ENCODE results near the gene DLST. TPM values are rescaled to one million over a fixed set of nuclear protein-coding genes. Genes with fewer than 3 reads are reported as not detected.

DLST gene
- polyA plus RNA-seq, 3 donors = 6.7 to 76.5 (median 7.3) TPM

DNA sequence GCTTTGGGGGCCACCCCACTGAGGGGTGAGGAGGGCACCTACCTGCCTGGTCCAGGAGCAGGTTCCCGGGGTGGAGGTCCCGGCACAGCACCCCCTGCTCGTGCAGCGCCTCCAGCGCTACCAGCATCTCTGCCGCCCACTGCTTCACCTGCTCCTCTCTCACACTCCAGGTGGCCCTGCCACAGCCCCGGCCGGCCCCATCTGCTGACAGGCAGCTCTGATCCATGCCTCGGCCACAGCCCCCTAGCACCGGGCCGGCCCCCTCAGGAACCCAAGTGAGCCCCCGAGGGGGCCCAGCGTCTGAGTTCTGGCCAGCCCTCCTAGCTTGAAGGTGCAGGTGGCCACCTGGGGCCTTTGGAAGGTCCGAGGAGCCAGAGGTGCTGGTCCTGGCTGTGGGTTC lies 27.8 kb downstream of the DLST start:
- intact Hi-C loops (cut with micrococcal nuclease) = loop anchor here (5.0 kb wide), 1 partner anchor 302 kb away; no protein-coding TSS in a partner anchor
- Histone ChIP-seq H3K27me3 (ENCODE audit: control insufficient read depth in 2 of 2, insufficient read depth in 2 of 2, low read length in 2 of 2) (no peaks in the 10 kb centered on the region), H3K4me2 (replicated peaks; ENCODE audit: extremely low read depth, low read length, poor library complexity, severe bottlenecking) (no peak overlapping the region), H3K79me2 (ENCODE audit: insufficient read depth, low read length) (no peaks in the 10 kb centered on the region), H3K27ac (ENCODE audit: low read depth in 1 of 2, low read length in 2 of 2) (no peak overlapping the region), H3K36me3 (replicated peaks in 1 of 2; ENCODE audit: control insufficient read depth in 1 of 2, insufficient read depth in 2 of 2, low read length in 2 of 2) (peaks cover 3 to 13% of the 10 kb centered on the region in 2 donors), H4K20me1 (ENCODE audit: insufficient read depth, low read length) (peaks cover 7% of the 10 kb centered on the region), H3K4me1 (ENCODE audit: control insufficient read depth in 1 of 2, insufficient read depth in 2 of 2, low read length in 2 of 2) (no peaks in the 10 kb centered on the region), H3K9ac (ENCODE audit: insufficient read depth, low read length, poor library complexity, severe bottlenecking) (no peak overlapping the region), H3K4me3 (replicated peaks in 1 of 3; ENCODE audit: low read depth in 2 of 3, low read length in 3 of 3) (no peak overlapping the region), H3K9me3 (replicated peaks in 1 of 2; ENCODE audit: control insufficient read depth in 1 of 2, insufficient read depth in 1 of 2, low read length in 2 of 2) (no peaks in the 10 kb centered on the region), H2AFZ (ENCODE audit: insufficient read depth, low read depth, low read length, poor library complexity, severe bottlenecking) (no peak overlapping the region)
- no peak for DNase-seq
- Mint-ChIP-seq H3K4me3 (no peak overlapping the region), H3K4me1 (peaks cover 1% of the 10 kb centered on the region), H3K27ac (peak overlapping the region in 1 of 7 donors; percentile 37), H3K27me3 (ENCODE audit: low read depth in 3 of 3) (peaks cover 0 to 6% (median 0%) of the 10 kb centered on the region in 3 donors), H3K9me3 (no peaks in the 10 kb centered on the region), H3K36me3 (peaks cover 7 to 13% of the 10 kb centered on the region in 2 donors)
- TF ChIP-seq, protein P1, sequence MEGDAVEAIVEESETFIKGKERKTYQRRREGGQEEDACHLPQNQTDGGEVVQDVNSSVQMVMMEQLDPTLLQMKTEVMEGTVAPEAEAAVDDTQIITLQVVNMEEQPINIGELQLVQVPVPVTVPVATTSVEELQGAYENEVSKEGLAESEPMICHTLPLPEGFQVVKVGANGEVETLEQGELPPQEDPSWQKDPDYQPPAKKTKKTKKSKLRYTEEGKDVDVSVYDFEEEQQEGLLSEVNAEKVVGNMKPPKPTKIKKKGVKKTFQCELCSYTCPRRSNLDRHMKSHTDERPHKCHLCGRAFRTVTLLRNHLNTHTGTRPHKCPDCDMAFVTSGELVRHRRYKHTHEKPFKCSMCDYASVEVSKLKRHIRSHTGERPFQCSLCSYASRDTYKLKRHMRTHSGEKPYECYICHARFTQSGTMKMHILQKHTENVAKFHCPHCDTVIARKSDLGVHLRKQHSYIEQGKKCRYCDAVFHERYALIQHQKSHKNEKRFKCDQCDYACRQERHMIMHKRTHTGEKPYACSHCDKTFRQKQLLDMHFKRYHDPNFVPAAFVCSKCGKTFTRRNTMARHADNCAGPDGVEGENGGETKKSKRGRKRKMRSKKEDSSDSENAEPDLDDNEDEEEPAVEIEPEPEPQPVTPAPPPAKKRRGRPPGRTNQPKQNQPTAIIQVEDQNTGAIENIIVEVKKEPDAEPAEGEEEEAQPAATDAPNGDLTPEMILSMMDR (IDR thresholded peaks at IDR 0.05) = no peak
- 97% methylated on average over 14 of the region's 14 CpGs for WGBS (ENCODE audit: insufficient coverage)

DNA sequence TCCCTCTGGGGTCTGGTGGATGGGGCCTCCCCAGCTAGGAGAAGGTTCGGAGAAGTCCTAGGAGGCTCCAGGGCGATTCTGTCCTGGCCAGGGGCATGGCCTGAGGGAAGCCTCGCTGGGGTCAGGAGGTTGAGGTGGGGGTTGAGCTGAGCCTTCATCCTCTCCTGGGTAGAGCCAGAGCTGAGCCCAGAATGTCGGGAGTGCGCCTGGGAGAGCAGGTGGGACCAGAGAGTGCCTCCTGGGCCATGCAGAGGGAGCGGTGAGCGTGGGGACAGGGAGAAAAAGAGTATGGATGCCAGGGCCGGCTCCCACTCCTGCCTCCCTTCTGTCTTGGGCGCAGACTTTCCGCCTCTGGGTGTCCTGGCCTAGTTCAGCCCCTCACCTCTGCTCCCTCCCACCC lies 28.2 kb downstream of the DLST start:
- H3K27me3 ChIP-seq (ENCODE audit: control insufficient read depth in 2 of 2, insufficient read depth in 2 of 2, low read length in 2 of 2) = no peaks in the 10 kb centered on the region
- H3K36me3 ChIP-seq (replicated peaks in 1 of 2; ENCODE audit: control insufficient read depth in 1 of 2, insufficient read depth in 2 of 2, low read length in 2 of 2) = peaks cover 0 to 9% of the 10 kb centered on the region in 2 donors
- no peak overlapping the region for H2AFZ ChIP-seq (ENCODE audit: insufficient read depth, low read depth, low read length, poor library complexity, severe bottlenecking)
- TF ChIP-seq, protein P1 (IDR thresholded peaks at IDR 0.05) = no peak
- Mint-ChIP-seq H3K36me3 (peaks cover 4 to 9% of the 10 kb centered on the region in 2 donors), H3K4me3 (no peak overlapping the region), H3K27ac (peak overlapping the region in 2 of 7 donors; percentile 30 to 37), H3K9me3 (no peaks in the 10 kb centered on the region), H3K27me3 (ENCODE audit: low read depth in 3 of 3) (peaks cover 0 to 3% (median 0%) of the 10 kb centered on the region in 3 donors), H3K4me1 (peaks cover 1% of the 10 kb centered on the region)
- H3K4me2 ChIP-seq (replicated peaks; ENCODE audit: extremely low read depth, low read length, poor library complexity, severe bottlenecking) = no peak overlapping the region
- peaks cover 7% of the 10 kb centered on the region for H4K20me1 ChIP-seq (ENCODE audit: insufficient read depth, low read length)
- no peak overlapping the region for H3K9ac ChIP-seq (ENCODE audit: insufficient read depth, low read length, poor library complexity, severe bottlenecking)
- intact Hi-C loops (cut with micrococcal nuclease) = loop anchor here (2.0 to 5.0 kb wide), 3 partner anchors 177 to 303 kb away; no protein-coding TSS in a partner anchor
- WGBS (ENCODE audit: insufficient coverage) = 97% methylated on average over 8 of the region's 10 CpGs
- no peaks in the 10 kb centered on the region for H3K4me1 ChIP-seq (ENCODE audit: control insufficient read depth in 1 of 2, insufficient read depth in 2 of 2, low read length in 2 of 2)
- H3K79me2 ChIP-seq (ENCODE audit: insufficient read depth, low read length) = no peaks in the 10 kb centered on the region
- no peaks in the 10 kb centered on the region for H3K9me3 ChIP-seq (replicated peaks in 1 of 2; ENCODE audit: control insufficient read depth in 1 of 2, insufficient read depth in 1 of 2, low read length in 2 of 2)
- no peak overlapping the region for H3K27ac ChIP-seq (ENCODE audit: low read depth in 1 of 2, low read length in 2 of 2)
- no peak for DNase-seq
- no peak overlapping the region for H3K4me3 ChIP-seq (replicated peaks in 1 of 3; ENCODE audit: low read depth in 2 of 3, low read length in 3 of 3)
